ENCODE measurements around the gene PCCA. TPM values are rescaled to one million over a fixed set of nuclear protein-coding genes. Genes with fewer than 3 reads are reported as not detected.

The PCCA gene
- total and polyA plus RNA-seq, 2 of the 13 experiments (the other 11 are each of a cell fraction or from before 2014, with no cell fraction given): 15.0 to 32.2 TPM

- TF ChIP-seq ATF5 (CRISPR knock-in tag; IDR thresholded peaks at IDR 0.05; ENCODE audit: low read depth) (no peak), ZMYM3 (CRISPR knock-in tag; IDR thresholded peaks at IDR 0.05) (0 out of 2 replicates have a peak, but pooled peaks have one; percentile 51), MATR3 (CRISPR knock-in tag; IDR thresholded peaks at IDR 0.05) (no peak), ZKSCAN8 (CRISPR knock-in tag; IDR thresholded peaks at IDR 0.05; ENCODE audit: borderline replicate concordance) (no peak), FLYWCH1 (CRISPR knock-in tag; IDR thresholded peaks at IDR 0.05) (no peak), MED1 (CRISPR knock-in tag; IDR thresholded peaks at IDR 0.05) (peak; percentile 76), ZC3H13 (CRISPR knock-in tag; IDR thresholded peaks at IDR 0.05) (no peak), SYNCRIP (IDR thresholded peaks at IDR 0.05; ENCODE audit: insufficient read depth, low read depth, low read length) (no peak), THAP7 (CRISPR knock-in tag; IDR thresholded peaks at IDR 0.05) (no peak), ZNF333 (CRISPR knock-in tag; IDR thresholded peaks at IDR 0.05; ENCODE audit: borderline replicate concordance) (no peak), ZNF614 (CRISPR knock-in tag; IDR thresholded peaks at IDR 0.05; ENCODE audit: borderline replicate concordance) (peak; percentile 51; the same call in 1 of the 2 replicates), SOX13 (IDR thresholded peaks at IDR 0.05) (no peak), SOX13 (CRISPR knock-in tag; conservative IDR thresholded peaks at IDR 0.05 in 1 of 2, IDR thresholded peaks at IDR 0.05 in 1 of 2) (peak in 1 of 2 experiments; percentile 57; a peak in 1 of 4 replicates), SSRP1 (CRISPR knock-in tag; IDR thresholded peaks at IDR 0.05) (no peak), ATF7-NPFF (CRISPR knock-in tag; IDR thresholded peaks at IDR 0.05; ENCODE audit: low read depth) (no peak), ZNF234 (CRISPR knock-in tag; conservative IDR thresholded peaks at IDR 0.05) (no peak), SMAD1 (CRISPR knock-in tag; IDR thresholded peaks at IDR 0.05; ENCODE audit: borderline replicate concordance, low read depth) (no peak; the same call in 1 of the 2 replicates), HINFP (CRISPR knock-in tag; IDR thresholded peaks at IDR 0.05; ENCODE audit: low read depth) (no peak), TFE3 (CRISPR knock-in tag; IDR thresholded peaks at IDR 0.05) (peak; percentile 35), RFX5 (IDR thresholded peaks at IDR 0.05; ENCODE audit: low read depth, low read length) (no peak)
These were observed 455.1 kb downstream of the PCCA start (continued) for GRCh38 chr13:100543872-100544602.
